NOMO-1 (cell line): Measurements from ENCODE around the gene STRADB.
A peak's percentile ranks its signal among the peaks of the same experiment; 100 is the strongest.
"Not testable (repeated sequence)": the region's sequence is repeated elsewhere in the genome, so short reads cannot be mapped to it uniquely, and the experiment has no call there.

Experiments
- DNase-seq, 2 experiments: peaks; one replicate each; lab custom pipeline; 2025; ENCODE audit not compliant: unreplicated experiment in 2 of 2; lab: John Stamatoyannopoulos, UW

Gene STRADB

GRCh38 chr2:201451292-201452057, at the start of gene STRADB, which contains the start of gene TRAK2:
Gene STRADB, plus strand, starts transcription at chr2:201451740. Its CDS starts 3,101 bp downstream, at chr2:201454841.
Gene TRAK2, minus strand, starts transcription at chr2:201451458. Its CDS starts 30,951 bp downstream, at chr2:201420507.
- DNase-seq: peak; percentile 95 to 97

- DNase-seq: no peak
Measured at GRCh38 chr2:201401815-201402214, 49.7 kb upstream of the STRADB start.

GRCh38 chr2:201402651-201403562, 48.6 kb upstream of the STRADB start:
- no peak for DNase-seq

GRCh38 chr2:201403880-201404279, 47.7 kb upstream of the STRADB start:
- DNase-seq: no peak

GRCh38 chr2:201404699-201405280, 46.8 kb upstream of the STRADB start:
- no peak for DNase-seq

- peak in 1 of 2 experiments; percentile 3 for DNase-seq
Measured at GRCh38 chr2:201406077-201406662, 45.4 kb upstream of the STRADB start.

- DNase-seq: no peak
Measured at GRCh38 chr2:201407265-201407664, 44.3 kb upstream of the STRADB start.

- DNase-seq: no peak
Measured at GRCh38 chr2:201408931-201409330, 42.6 kb upstream of the STRADB start.

- DNase-seq: no peak
Measured at GRCh38 chr2:201411421-201411820, 40.1 kb upstream of the STRADB start.

- DNase-seq: no peak
Measured at GRCh38 chr2:201413143-201413542, 38.4 kb upstream of the STRADB start.

GRCh38 chr2:201413552-201413951, 38.0 kb upstream of the STRADB start:
- DNase-seq: no peak

GRCh38 chr2:201414099-201415023, 37.2 kb upstream of the STRADB start:
- no peak for DNase-seq

GRCh38 chr2:201415149-201415548, 36.4 kb upstream of the STRADB start:
- DNase-seq: no peak

- no peak for DNase-seq
Measured at GRCh38 chr2:201419057-201419635, 32.4 kb upstream of the STRADB start.

GRCh38 chr2:201419986-201420385, 31.6 kb upstream of the STRADB start:
- DNase-seq: no peak

- DNase-seq: no peak
Measured at GRCh38 chr2:201420442-201421113, 31.0 kb upstream of the STRADB start.

GRCh38 chr2:201425952-201426351, 25.6 kb upstream of the STRADB start:
- DNase-seq: no peak

- not testable (repeated sequence) for DNase-seq
Measured at GRCh38 chr2:201428366-201428765, 23.2 kb upstream of the STRADB start.

- not testable (repeated sequence) for DNase-seq
Measured at GRCh38 chr2:201429835-201430234, 21.7 kb upstream of the STRADB start.
